Large intestine (tissue), 3 donors: ENCODE measurements around the gene REL. TPM values are rescaled to one million over a fixed set of nuclear protein-coding genes. Genes with fewer than 3 reads are reported as not detected.

Source experiments
- DNase-seq, 2 donors: peaks; one replicate each; pipeline versions ENCODE4 v3.0.0 to v3.0.0-alpha.2; 2013
- H3K27ac ChIP-seq: one replicate; pipeline ENCODE4 v1.5.1; 2013; ENCODE audit warnings: low read length
- H3K27me3 ChIP-seq: 2 replicates; pipeline ENCODE4 v1.6.1; 2013; ENCODE audit warnings: low read length; ENCODE audit not compliant: control insufficient read depth, insufficient read depth
- H3K36me3 ChIP-seq: 2 replicates; pipeline ENCODE4 v1.6.1; 2013; ENCODE audit warnings: low read length; ENCODE audit not compliant: control insufficient read depth, insufficient read depth
- H3K4me1 ChIP-seq: one replicate; pipeline ENCODE4 v1.6.1; 2013; ENCODE audit warnings: low read length; ENCODE audit not compliant: control insufficient read depth, insufficient read depth
- H3K4me3 ChIP-seq: one replicate; pipeline ENCODE4 v1.5.1; 2013; ENCODE audit warnings: low read length
- H3K9me3 ChIP-seq: one replicate; pipeline ENCODE4 v1.6.1; 2013; ENCODE audit warnings: mild to moderate bottlenecking, low read depth, low read length, moderate library complexity; ENCODE audit not compliant: control insufficient read depth
- WGBS: methylation state at CpG from one replicate; pipeline ENCODE4 v1.1.5; 2013; ENCODE audit warnings: low lambda C conversion rate; ENCODE audit not compliant: insufficient coverage; 5-methylcytosine and 5-hydroxymethylcytosine counted together
- polyA plus RNA-seq: library from polyadenylated mRNA; unstranded; fragments of 120-200 nt; gene quantifications from one replicate; pipeline ENCODE4 v1.2.1, GENCODE V29; 2013

The REL gene
- polyA plus RNA-seq, 1 donor = 11.2 TPM

DNA sequence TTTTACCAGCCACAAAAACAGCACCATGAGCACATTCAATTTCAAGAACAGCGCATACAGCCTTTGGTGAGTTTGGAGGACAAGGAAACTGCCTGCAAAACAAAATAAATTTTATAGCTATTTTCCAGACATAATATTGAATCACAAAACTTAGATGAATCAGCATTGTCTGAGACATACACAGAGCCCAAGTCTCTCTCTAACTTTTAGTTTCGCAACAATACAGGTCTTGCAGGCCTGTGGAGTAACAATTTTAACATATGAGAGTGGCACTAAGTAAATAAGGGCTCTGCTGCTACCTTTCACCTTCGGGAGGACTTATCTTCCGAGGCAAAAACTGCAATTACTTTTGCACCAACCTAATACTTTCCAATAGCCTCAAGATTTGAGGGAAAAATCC lies 80.1 kb downstream of the REL start:
- Histone ChIP-seq H3K4me3 (no peak overlapping the region), H3K27ac (no peak overlapping the region), H3K36me3 (peaks cover 18% of the 10 kb centered on the region), H3K27me3 (no peaks in the 10 kb centered on the region), H3K4me1 (peaks cover 6% of the 10 kb centered on the region), H3K9me3 (no peaks in the 10 kb centered on the region)
- DNase-seq = no peak
- 90% methylated on average over 2 of the region's 4 CpGs for WGBS

DNA sequence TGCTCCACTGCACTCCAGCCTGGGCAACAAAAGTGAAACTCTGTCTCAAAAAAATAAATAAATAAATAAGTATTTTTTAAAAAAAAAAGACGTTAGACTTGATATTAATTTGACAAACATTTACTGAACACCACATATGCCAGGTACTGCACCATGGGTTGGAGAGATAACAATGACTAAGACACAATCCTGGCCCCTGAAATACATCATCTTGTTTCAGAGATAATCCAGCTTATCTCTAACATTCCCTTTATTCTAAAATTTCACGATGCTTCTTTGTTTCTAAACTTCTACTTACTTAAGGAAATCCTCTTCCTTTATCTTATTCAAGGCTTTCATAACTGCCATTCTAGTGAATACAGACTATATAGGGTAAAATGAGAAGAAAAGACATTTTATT lies 81.2 kb downstream of the REL start:
- peaks cover 13% of the 10 kb centered on the region for H3K36me3 ChIP-seq
- H3K27me3 ChIP-seq = no peaks in the 10 kb centered on the region
- no peak overlapping the region for H3K27ac ChIP-seq
- whole genome bisulfite sequencing = 77% methylated on average over 2 of the region's 2 CpGs
- H3K9me3 ChIP-seq = no peaks in the 10 kb centered on the region
- no peak for DNase-seq
- H3K4me1 ChIP-seq = peaks cover 6% of the 10 kb centered on the region
- H3K4me3 ChIP-seq = no peak overlapping the region

DNA sequence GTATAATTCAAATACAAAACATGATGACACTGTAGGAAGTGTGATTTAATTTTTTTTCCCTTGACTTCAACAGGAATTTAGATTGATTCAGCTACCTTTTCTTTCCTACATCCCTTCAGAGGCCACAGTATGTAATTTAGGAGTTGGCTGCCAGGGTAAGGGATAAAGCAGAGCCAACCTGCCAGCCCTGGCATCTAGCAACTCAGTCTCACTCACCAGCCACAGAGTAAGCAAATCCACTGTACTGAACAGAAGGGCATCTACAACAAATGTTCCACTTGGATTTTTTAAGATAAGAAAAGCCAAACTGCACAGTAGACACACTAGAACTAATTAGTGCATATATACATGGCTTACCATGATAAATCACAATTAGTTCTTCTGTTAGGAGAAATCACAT lies 81.8 kb downstream of the REL start:
- peaks cover 6% of the 10 kb centered on the region for H3K4me1 ChIP-seq
- peaks cover 11% of the 10 kb centered on the region for H3K36me3 ChIP-seq
- no peak for DNase-seq
- H3K4me3 ChIP-seq = no peak overlapping the region
- no peaks in the 10 kb centered on the region for H3K9me3 ChIP-seq
- no peak overlapping the region for H3K27ac ChIP-seq
- no peaks in the 10 kb centered on the region for H3K27me3 ChIP-seq

DNA sequence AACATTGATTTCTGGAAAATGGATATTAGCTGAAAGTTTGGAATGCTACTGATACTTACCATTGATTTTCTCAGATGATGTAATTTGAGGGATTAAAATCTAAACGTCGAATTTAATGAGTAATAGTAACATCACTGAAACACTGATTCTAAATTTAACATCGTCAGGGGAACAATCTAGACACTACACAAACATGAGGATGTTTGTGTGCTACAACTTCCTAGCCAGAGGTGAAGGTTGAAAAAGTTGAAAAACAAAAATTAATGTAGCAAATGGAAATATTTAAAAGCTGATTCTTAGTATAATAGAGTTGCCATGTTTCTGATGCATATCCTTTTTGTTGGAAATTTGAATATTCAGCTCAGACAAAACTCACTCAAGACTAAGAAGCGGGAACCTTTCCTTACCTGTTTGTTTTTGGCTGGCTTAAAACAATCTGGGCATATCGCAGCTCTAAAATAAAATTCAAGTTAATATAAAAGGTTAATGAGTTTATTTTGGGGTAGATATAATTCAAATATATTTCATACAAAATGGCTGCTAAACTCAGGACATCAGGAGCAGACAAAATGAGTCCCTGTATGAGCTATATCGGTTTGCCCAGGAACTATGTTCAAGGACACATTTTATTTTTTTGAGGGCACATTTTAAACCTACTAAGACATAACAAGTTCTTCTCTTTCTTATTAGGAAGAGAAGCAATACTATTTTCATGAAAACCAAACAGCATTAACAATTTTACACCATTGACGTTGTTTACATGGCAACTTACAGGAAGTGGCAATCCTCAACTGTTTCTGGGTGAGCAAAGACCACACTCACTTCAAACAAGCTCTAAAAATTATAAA lies 83.5 kb downstream of the REL start:
- H3K27me3 ChIP-seq = no peaks in the 10 kb centered on the region
- H3K4me3 ChIP-seq = no peak overlapping the region
- peaks cover 6% of the 10 kb centered on the region for H3K36me3 ChIP-seq
- no peaks in the 10 kb centered on the region for H3K9me3 ChIP-seq
- H3K4me1 ChIP-seq = no peaks in the 10 kb centered on the region
- no peak for DNase-seq
- H3K27ac ChIP-seq = no peak overlapping the region
- 97% methylated on average over 5 of the region's 7 CpGs for whole genome bisulfite sequencing

DNA sequence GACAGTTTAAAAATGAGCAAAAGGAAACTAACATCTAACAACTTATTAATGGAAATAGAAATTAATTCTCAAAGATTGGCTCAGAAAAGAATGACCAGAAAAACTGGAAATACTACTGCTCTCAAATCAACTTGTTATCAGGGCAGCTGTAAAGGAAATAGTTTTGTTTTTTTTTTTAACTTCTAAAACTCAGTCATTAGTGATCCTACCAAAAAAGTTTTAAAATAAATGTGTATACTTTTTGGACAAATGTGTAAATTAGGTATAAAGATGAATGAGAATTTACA lies 84.1 kb downstream of the REL start:
- Histone ChIP-seq H3K27me3 (no peaks in the 10 kb centered on the region), H3K4me1 (no peaks in the 10 kb centered on the region), H3K27ac (no peak overlapping the region), H3K4me3 (no peak overlapping the region), H3K36me3 (peaks cover 6% of the 10 kb centered on the region), H3K9me3 (no peaks in the 10 kb centered on the region)
- DNase-seq = no peak

DNA sequence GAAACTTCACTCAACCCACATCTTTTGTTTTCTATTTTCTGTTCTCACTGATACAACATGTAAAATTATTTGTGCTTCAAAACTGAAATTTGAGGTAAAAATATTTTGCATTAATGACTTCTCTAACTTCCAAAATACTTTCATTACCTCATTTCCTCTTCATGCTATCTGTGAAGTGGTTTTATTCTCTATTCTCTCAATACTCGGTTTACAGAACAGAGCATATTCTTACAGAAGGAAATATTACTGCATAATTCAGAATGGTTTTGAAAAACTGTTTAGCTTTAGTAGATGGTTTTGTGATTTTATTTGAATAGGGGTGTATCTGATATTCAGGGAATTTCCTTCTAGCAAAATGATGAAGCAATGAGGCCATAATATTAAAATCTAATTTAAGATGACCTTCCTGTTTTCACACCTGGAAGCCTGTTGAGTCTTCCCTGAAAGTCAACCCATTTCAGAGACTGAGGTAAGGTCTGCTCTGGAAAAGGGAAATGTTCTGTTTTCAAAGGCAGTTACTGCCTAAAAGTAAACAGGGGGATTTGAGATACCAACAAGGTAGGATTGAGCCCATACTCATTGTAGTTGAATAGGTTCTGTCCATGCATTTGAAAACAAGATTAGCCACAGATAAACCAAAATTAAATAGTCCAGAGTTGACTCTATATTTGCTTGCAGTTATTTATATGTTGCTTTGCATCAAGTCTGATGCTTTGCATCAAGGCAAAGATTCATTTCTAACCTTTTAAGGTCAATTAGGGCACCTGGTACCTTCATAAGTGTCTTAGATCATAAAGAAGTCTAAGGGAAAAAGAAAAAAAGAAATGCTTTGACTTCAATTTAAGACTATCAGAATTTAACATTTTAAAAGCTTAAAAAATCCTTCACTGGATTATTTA lies 85.4 kb downstream of the REL start:
- Histone ChIP-seq H3K27me3 (no peaks in the 10 kb centered on the region), H3K27ac (no peak overlapping the region), H3K4me1 (no peaks in the 10 kb centered on the region), H3K9me3 (no peaks in the 10 kb centered on the region), H3K36me3 (peaks cover 3% of the 10 kb centered on the region), H3K4me3 (no peak overlapping the region)
- DNase-seq = no peak
- no CpG with 5 or more reads among the region's 1 CpG for WGBS

DNA sequence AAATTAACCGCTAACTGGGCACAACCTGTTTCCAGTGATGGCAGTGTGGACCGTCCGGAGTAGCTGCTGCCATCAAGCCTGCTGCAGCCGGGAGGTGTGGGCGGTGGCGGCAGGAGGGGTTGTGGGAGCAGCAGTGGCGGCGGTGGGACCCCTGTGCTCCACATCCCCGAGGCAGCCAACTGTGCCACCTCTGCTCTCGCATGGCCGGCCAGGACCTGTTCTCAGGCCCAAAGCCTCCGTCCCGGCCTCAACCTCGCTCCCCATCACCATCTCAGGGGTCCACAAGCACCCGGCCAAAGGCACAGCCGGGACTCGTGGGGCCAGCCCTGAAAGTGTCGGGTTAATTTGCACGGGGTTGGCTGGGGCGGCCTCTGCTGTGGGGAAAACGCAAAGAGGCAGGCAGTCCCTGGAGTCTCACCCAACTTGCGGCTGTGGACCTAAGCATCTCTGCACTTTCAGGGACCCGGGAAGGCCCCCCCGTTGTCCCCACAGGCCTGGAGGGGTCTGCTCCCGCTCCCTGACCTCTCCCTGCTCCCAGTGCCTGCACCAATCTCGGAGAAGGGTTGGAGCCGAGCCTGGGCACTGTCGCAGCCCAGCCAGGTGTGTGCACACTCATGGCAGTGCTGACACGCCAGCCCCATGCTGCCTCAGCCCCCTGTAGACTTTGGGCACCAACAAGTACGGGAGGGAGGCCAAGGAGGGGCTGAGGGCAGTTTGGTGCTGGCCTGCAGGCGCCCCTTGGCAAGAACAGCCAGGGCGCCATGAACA lies 91.7 kb downstream of the REL start:
- no peaks in the 10 kb centered on the region for H3K27me3 ChIP-seq
- no peak overlapping the region for H3K27ac ChIP-seq
- no peak overlapping the region for H3K4me3 ChIP-seq
- DNase-seq = no peak
- peaks cover 2% of the 10 kb centered on the region for H3K36me3 ChIP-seq
- H3K9me3 ChIP-seq = peaks cover 3% of the 10 kb centered on the region
- no CpG with 5 or more reads among the region's 32 CpGs for WGBS
- peaks cover 3% of the 10 kb centered on the region for H3K4me1 ChIP-seq

DNA sequence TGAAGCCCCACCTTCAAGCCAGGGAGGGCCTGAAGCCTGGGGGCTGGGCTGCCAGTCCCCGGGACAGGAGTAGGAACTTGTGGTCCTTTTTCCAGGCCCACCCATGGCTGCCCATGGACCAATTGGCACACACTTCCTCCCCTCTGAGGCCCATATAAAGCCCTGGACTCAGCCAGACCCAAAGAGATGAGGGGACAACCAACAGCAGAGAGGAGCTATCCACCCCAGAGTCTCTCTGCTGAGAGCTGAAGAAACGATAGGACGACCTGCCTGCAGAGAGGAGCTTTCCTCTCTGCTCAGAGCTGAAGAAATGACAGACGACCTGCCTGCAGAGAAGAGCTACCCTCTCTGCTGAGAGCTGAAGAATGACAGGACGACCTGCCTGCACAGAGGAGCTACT lies 92.3 kb downstream of the REL start:
- whole genome bisulfite sequencing = no CpG with 5 or more reads among the region's 5 CpGs
- peaks cover 3% of the 10 kb centered on the region for H3K4me1 ChIP-seq
- H3K9me3 ChIP-seq = peaks cover 3% of the 10 kb centered on the region
- H3K27ac ChIP-seq = no peak overlapping the region
- H3K4me3 ChIP-seq = no peak overlapping the region
- no peaks in the 10 kb centered on the region for H3K27me3 ChIP-seq
- peaks cover 2% of the 10 kb centered on the region for H3K36me3 ChIP-seq
- no peak for DNase-seq

DNA sequence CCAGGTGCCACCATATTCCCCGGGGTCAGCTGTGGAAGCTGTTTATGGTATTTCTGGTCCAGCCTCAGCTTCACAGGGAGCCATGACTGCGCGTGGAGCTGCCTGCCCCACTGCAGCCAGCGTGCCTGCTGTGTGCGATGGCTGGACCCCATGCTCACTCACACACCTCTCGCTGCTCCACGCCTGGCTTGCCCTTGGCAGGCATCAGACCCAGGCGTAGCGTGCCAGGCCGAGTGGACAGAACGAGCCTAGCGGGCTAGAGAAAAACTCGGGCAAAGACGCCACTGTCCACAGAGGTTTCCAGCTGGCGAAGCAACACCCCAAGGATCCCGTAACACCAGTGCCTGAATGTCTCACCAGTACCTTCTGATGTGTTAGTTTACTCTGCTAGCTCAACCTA lies 93.3 kb downstream of the REL start:
- WGBS = no CpG with 5 or more reads among the region's 16 CpGs
- Histone ChIP-seq H3K4me1 (peaks cover 3% of the 10 kb centered on the region), H3K4me3 (no peak overlapping the region)

More for the DNA sequence above, 93.3 kb downstream of the REL start:
- DNase-seq = no peak
- no peak overlapping the region for H3K27ac ChIP-seq
- H3K9me3 ChIP-seq = peaks cover 3% of the 10 kb centered on the region
- H3K27me3 ChIP-seq = no peaks in the 10 kb centered on the region
- peaks cover 2% of the 10 kb centered on the region for H3K36me3 ChIP-seq
